ENCODE data around the gene DUSP10. TPM values are rescaled to one million over a fixed set of nuclear protein-coding genes. Genes with fewer than 3 reads are reported as not detected.
A peak's percentile ranks its signal among the peaks of the same experiment; 100 is the strongest.

The DUSP10 gene
- total and polyA plus RNA-seq, 2 of the 13 experiments (the other 11 are each of a cell fraction or from before 2014, with no cell fraction given): 2.1 to 4.4 TPM

- TF ChIP-seq CCAR2 (optimal IDR thresholded peaks at IDR 0.05; ENCODE audit: low read depth, low read length): no peak
- 0 out of 2 replicates have a peak, but pooled peaks have one; percentile 36 for TF ChIP-seq ZNF747 (CRISPR knock-in tag; IDR thresholded peaks at IDR 0.05; ENCODE audit: borderline replicate concordance)
- peak; percentile 64; the same call in 1 of the 2 replicates for TF ChIP-seq MAX (IDR thresholded peaks at IDR 0.05)
- peak; percentile 60 for TF ChIP-seq ASH2L (IDR thresholded peaks at IDR 0.05; ENCODE audit: insufficient read length, low read depth, low read length)
- TF ChIP-seq ZSCAN20 (CRISPR knock-in tag; IDR thresholded peaks at IDR 0.05; ENCODE audit: borderline replicate concordance): no peak
- TF ChIP-seq BATF2 (CRISPR knock-in tag; IDR thresholded peaks at IDR 0.05): peak; percentile 2; the same call in 1 of the 2 replicates
- TF ChIP-seq MYC (CRISPR knock-in tag; IDR thresholded peaks at IDR 0.05; ENCODE audit: borderline replicate concordance): peak; percentile 67
- peak; percentile 41; the same call in 1 of the 2 replicates for TF ChIP-seq ZNF788 (CRISPR knock-in tag; IDR thresholded peaks at IDR 0.05; ENCODE audit: borderline replicate concordance)
- peak; percentile 27; the same call in 1 of the 2 replicates for TF ChIP-seq MXD1 (CRISPR knock-in tag; IDR thresholded peaks at IDR 0.05)
- 0 out of 2 replicates have a peak, but pooled peaks have one; percentile 6 for TF ChIP-seq ZBTB14 (CRISPR knock-in tag; IDR thresholded peaks at IDR 0.05)
- TF ChIP-seq ATF5 (CRISPR knock-in tag; IDR thresholded peaks at IDR 0.05; ENCODE audit: low read depth): no peak
- peak; percentile 42; the same call in 1 of the 2 replicates for TF ChIP-seq NFKB2 (CRISPR knock-in tag; IDR thresholded peaks at IDR 0.05; ENCODE audit: borderline replicate concordance)
- no peak for TF ChIP-seq ZNF740 (CRISPR knock-in tag; IDR thresholded peaks at IDR 0.05)
- TF ChIP-seq GATAD1 (CRISPR knock-in tag; IDR thresholded peaks at IDR 0.05): 0 out of 2 replicates have a peak, but pooled peaks have one; percentile 32
- TF ChIP-seq ZBTB2 (CRISPR knock-in tag; IDR thresholded peaks at IDR 0.05; ENCODE audit: low read depth): peak; percentile 20; the same call in 1 of the 2 replicates
- peak; percentile 66 for TF ChIP-seq PATZ1 (CRISPR knock-in tag; IDR thresholded peaks at IDR 0.05)
- peak; percentile 52; the same call in 1 of the 2 replicates for TF ChIP-seq SAP130 (CRISPR knock-in tag; IDR thresholded peaks at IDR 0.05; ENCODE audit: low read depth)
- TF ChIP-seq AGO2 (optimal IDR thresholded peaks at IDR 0.05; ENCODE audit: low read depth, low read length): peak; percentile 25
- peak; percentile 49; the same call in 1 of the 2 replicates for TF ChIP-seq ZMAT3 (CRISPR knock-in tag; conservative IDR thresholded peaks at IDR 0.05)
- peak; percentile 23; the same call in 1 of the 2 replicates for TF ChIP-seq MED1 (CRISPR knock-in tag; IDR thresholded peaks at IDR 0.05)
These were observed 896 bp upstream of the DUSP10 start (continued) for GRCh38 chr1:221742555-221743415.
